ENCODE results near the gene SLC24A3.

Gene SLC24A3

DNA sequence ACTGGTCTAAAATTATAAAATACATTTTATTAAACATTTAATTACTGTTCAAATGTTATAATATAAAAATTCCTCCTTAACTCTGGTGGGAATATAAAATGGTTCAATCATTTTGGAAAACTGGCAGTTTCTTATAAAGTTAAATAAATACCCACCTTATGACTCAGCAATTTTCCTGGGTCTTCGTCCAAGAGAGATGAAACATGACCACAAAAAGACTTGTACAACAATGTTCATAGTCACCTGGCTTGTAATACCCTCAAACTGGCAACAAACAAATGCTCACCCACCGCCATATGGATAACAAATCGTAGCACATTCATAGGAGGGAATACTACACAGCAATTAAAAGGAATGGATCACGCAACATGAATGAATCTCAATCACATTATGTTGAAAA, 479.7 kb downstream of the SLC24A3 start:
- no peak for DNase-seq

- peak; percentile 42 to 83 (median 46) for DNase-seq
These were observed 480.3 kb downstream of the SLC24A3 start for GRCh38 chr20:19692685-19693119.

GRCh38 chr20:19693508-19693907, 481.1 kb downstream of the SLC24A3 start:
- DNase-seq, result no peak

GRCh38 chr20:19695081-19695480, 482.6 kb downstream of the SLC24A3 start:
- no peak for DNase-seq

DNA sequence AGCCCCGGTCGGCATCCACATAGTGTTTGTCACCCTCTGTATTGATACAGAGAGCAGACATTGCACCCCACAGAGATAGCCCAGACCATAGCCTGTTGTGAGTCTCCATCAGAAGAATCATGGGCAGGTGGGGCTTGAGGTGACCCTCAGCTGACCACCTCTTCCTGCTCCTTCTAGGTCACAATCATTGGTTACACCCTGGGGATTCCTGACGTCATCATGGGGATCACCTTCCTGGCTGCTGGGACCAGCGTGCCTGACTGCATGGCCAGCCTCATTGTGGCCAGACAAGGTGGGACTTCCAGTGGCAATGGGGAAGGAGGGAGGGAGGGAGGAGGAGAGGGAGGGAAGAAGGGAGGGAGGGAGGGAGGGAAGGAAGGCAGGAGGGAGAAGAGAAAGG, 484.2 kb downstream of the SLC24A3 start:
- DNase-seq, result no peak

DNA sequence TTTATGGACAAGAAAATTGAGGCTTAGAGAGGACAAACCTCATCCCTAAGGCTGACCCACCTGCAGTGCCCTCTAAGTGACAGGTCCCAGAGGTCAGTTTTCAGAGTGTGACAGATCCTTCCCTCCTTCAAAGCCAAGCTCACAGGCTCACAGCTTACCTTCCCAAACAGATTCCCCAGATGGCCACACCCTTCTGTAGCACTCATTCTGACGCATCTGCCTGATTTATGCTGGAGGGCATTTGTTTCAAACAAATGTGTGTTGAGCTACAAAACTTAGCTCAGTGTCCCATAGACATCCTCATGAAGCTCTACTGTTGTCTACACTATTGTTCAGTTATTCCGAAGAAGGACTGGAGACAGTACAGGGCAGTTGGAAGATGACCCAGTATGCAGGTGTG, 485.0 kb downstream of the SLC24A3 start:
- no peak for DNase-seq

DNA sequence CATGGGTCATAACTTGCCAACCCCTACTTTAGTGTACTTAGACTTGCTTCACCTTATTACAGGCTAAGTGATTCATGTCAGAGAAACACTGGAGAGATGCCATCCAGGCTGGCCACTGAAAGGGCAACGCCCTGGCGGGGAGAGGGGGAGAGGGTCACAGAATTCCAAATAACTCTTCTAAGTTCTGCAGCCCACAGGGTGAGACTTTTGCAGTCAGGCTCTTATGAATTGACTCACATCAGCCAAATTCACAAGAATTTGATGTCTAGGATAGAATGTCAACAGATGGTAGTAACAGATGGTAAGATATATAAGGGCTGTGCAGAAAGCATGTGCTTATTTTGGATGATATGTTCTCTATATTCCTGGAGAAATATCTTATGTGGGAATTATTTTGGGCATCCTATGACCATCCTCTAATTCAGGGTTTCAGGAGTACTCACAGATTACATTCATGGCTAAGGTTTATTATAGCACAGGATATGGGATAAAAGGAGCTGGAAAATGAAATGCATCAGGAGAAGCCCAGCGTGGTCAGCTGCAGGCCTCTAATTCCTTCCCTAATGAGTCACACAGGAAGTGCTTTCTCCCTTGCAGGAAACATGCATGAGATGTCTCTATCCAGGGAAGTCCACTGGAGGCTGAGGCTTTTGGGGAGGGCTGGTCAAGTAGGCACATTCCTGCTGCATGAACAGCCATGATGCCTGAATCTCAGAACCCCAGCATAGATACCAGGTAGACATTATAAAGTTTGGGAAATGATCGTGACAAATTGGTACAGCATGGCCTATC, 486.9 kb downstream of the SLC24A3 start:
- no peak for DNase-seq

GRCh38 chr20:19701429-19701828, 489.0 kb downstream of the SLC24A3 start:
- no peak for DNase-seq

DNA sequence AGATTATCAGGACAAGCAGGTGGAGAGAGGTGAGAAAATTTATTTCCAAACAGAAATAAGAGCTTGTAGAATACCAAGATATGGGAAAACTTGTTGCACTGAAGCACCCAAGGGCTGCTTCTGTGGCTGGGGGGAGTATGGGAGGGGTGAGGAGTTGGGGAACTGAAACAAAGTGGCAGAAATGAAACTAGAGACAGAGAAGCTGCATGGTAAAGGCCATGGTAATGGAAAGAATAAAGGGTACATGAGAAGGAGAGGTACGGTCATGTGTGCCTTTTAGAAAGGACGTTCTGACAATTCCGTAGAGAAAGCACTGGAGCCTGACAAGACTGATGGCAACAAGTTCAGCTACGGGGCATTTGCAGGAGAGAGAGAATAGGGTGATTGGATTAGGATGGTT, 494.0 kb downstream of the SLC24A3 start:
- DNase-seq, result no peak

DNA sequence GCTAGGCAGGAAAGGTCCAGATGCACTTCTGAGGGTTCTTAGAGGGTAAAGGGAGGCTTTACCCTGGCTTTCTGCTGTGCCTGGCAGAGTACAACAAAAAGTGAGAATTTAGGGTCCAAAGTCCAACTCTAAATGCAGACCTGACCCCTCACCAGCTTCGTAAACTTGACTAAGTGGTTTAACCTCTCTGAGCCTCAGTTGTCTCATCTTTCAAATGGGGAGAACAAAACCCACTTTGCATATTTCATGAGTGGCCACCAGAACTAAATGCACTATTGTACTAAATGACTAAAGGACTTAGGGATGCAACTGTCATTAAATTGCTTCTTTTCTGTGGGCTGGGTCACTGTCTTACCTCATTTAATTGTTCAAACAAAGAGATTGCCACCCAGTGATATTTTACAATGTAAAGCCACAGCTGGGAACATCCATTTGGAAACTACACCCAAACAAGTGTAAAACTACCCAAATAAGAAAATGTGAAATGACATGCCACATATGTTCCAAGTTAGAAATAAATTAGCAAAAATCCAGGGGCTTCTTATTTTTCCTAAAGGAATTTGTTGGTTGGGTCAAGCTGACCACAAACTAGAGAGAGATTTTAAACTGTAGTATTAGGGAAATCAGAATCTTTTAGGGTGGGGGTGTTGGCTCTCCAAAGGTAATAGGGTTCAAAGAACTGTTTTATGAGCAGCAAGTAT, 497.3 kb downstream of the SLC24A3 start:
- DNase-seq, result no peak

- DNase-seq, result no peak
These were observed 498.1 kb downstream of the SLC24A3 start for GRCh38 chr20:19710336-19711120.

- no peak for DNase-seq
These were observed 498.7 kb downstream of the SLC24A3 start for GRCh38 chr20:19711126-19711525.

GRCh38 chr20:19712721-19713260, 500.3 kb downstream of the SLC24A3 start:
- DNase-seq, result peak in 2 of 3 experiments; percentile 13 to 68

DNA sequence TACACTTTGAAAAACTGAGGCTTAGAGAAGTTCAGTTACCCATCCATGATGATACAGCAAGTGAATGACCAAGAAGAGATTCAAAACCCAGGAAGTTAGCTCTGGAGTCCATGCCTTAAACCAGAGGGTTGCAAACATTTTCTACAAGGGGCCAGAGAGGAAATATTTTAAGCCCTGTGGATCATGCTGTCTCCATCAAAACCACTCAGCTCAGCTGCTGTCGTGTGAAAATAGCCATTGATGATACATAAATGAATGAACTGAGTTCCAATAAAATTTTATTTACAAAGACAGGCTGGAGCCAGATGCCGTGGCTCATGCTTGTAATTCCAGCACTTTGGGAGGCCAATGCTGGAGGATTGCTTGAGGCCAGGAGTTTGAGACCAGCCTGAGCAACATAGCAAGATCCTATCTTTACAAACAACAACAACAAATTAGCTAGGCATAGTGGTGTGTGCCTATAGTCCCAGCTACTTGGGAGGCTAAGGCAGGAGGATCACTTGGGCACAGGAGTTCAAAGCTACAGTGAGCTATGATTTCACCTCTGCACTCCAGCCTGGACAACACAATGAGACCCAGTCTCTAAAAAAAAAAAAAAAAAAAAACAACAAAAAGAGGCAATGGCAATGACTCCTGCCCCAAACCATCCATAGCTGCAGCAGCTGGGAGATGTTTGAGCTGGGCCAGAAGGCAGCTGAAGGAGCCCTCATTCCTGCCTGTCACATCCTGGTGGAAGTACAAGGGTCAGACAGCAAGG, 501.6 kb downstream of the SLC24A3 start:
- no peak for DNase-seq

GRCh38 chr20:19714579-19714840, 502.1 kb downstream of the SLC24A3 start:
- DNase-seq, result no peak

- DNase-seq, result no peak
These were observed 503.5 kb downstream of the SLC24A3 start for GRCh38 chr20:19715986-19716385.

DNA sequence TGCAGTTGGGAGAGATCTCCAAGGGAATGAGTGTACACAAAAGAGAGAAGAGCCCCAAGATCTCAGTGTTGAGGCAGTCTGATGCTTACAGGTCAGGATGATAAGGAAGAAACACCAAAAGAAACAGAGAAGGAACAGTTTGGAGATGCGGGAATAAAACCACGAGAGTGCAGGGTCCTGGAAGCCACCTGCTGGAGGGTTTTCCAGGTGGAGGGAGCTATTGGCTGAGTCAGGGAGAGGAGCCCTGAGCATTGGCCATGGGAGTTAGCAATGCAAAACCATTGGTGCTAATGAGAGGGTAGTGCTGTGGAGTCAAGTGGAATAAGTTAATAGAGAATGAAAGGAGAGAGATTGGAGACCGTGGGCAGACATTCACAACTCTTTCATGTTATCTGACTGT, 506.4 kb downstream of the SLC24A3 start:
- DNase-seq, result no peak

DNA sequence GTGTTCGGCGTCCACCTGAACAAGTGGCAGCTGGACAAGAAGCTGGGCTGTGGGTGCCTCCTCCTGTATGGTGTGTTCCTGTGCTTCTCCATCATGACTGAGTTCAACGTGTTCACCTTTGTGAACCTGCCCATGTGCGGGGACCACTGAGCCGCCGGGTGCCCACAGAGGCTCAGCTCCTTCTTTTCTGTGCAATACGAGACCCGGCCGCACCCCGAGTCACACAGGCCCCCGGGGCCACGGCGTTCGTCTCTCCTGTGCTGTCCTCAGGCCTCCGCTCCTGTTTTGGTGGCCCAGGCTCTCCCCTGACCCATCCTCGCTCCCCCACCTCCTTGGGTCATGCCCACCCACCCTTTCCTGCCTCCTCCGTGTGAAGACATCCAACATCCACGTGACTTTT, 508.5 kb downstream of the SLC24A3 start:
- no peak for DNase-seq

DNA sequence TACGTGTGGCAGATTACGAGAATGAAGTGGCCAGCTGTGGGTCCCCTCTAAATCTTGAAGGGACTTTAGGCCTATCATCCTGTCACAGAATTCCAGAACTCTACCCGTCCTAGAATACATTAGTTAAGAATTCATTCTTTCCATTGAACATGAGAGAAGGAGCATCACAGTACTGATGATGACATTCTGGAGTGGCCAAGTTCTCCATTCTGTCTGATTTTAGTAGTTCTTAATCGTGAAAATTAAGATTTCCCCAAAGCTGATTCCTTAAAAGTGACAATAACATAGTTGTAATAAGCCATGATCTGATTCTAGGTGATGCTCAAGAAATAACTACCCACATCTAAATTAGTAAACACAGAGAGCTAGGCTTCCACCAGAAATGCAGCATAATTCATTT, 510.6 kb downstream of the SLC24A3 start:
- no peak for DNase-seq

- DNase-seq, result no peak
These were observed 511.5 kb downstream of the SLC24A3 start for GRCh38 chr20:19723813-19724430.

DNA sequence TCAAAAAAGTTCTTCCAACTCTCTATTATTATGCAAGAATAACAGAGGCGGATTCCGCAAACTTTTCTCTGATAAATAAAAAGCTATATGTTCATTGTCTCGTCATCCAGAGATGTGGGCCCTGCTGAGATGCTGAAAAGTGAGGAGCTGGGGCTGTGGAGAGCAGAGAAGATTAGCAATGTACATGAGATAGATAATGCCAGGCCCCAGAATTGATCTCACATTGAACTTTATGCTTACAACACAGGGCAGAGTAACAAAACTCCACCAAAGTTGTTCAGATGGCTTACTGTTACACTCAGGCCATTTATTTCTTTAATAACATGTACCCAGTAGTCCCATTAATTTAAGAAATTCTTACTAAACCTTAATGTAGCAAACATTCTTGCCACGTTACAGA, 512.9 kb downstream of the SLC24A3 start:
- no peak for DNase-seq

DNA sequence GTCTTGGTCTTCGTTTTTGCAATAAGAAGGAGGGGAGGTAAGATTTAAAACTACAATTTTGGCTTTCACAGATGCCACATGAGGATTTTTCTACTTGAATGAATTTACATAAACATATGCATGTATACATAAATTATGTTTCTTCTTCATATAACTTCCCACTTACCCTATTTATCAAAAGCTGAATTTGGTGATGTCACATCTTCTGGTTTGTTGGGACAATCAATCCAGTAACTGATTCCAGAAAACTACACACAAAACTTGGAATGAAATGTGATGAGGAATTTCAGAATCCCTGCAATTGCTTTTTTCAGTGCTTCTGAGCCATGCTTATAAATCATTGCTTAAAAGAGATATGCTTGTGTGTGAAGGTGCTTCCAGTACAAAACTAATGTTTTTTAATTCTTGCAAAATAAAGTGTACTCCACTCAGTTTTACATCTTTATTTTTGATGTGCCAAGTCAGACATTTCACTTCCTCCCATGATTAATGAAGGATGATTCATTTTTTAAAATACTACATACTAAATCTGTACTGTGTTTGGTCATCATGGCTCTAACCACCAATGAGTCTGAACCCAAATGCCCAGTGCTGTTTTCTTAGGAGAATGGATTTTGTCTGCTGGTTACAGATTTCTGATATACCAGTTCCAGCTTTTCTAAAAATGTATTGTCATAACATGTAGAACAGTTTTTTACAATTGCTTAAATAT, 513.5 kb downstream of the SLC24A3 start:
- no peak for DNase-seq
